Stimulated activated naive B cell treated with anti-CD40 and anti-IgM and Interleukin-4, amounts not matched to agents 10 μg/mL and 1 μg/mL and 100 μg/mL, for 72 hours (primary cell): ENCODE data around the gene FOXC1.
A peak's percentile ranks its signal among the peaks of the same experiment; 100 is the strongest.

Experiments
- ATAC-seq, 2 donors: fragments of 150-1000 bp; cut with Tn5 transposase; replicated peaks; 2 replicates each; pipeline ENCODE4 v1.10.0; 2021; ENCODE audit warnings: moderate library complexity in 1 of 2
- DNase-seq: peaks from one replicate; pipeline ENCODE4 v3.0.0; 2021
- H3K27ac Mint-ChIP-seq: one replicate; pipeline ENCODE4 v1.8.0; 2022; ENCODE audit warnings: mild to moderate bottlenecking, mixed read lengths
- H3K27me3 Mint-ChIP-seq, 2 donors: one replicate each; pipeline ENCODE4 v1.8.0; 2022; ENCODE audit warnings: mixed read lengths in 2 of 2
- H3K36me3 Mint-ChIP-seq, 2 donors: one replicate each; pipeline ENCODE4 v1.8.0; 2022; ENCODE audit warnings: mixed read lengths in 2 of 2, mild to moderate bottlenecking in 1 of 2
- H3K4me1 Mint-ChIP-seq, 2 donors: one replicate each; pipeline ENCODE4 v1.8.0; 2022; ENCODE audit warnings: mixed read lengths in 2 of 2, mild to moderate bottlenecking in 1 of 2
- H3K4me3 Mint-ChIP-seq, 2 donors: one replicate each; pipeline ENCODE4 v1.8.0; 2022; ENCODE audit warnings: mild to moderate bottlenecking in 2 of 2, mixed read lengths in 2 of 2, moderate library complexity in 1 of 2
- H3K9me3 Mint-ChIP-seq, 2 donors: one replicate each; pipeline ENCODE4 v1.8.0; 2022; ENCODE audit warnings: mixed read lengths in 2 of 2, mild to moderate bottlenecking in 1 of 2

FOXC1 gene

GRCh38 chr6:1609648-1610496 lies at the start of gene FOXC1:
Gene FOXC1 (plus strand): TSS chr6:1609915. CDS start chr6:1610446, 531 bp downstream.
- ATAC-seq, result peak; percentile 54 to 67
- peak within 1 kb of the TSS; percentile 90 for H3K27ac Mint-ChIP-seq
- H3K9me3 Mint-ChIP-seq, result no peaks in the 10 kb centered on the region
- H3K36me3 Mint-ChIP-seq, result peaks cover 2 to 5% of the 10 kb centered on the region in 2 donors
- no peak for DNase-seq
- H3K4me1 Mint-ChIP-seq, result peaks cover 37 to 50% of the 10 kb centered on the region in 2 donors
- H3K4me3 Mint-ChIP-seq, result peak within 1 kb of the TSS; percentile 82 to 83
- H3K27me3 Mint-ChIP-seq, result peaks cover 47 to 52% of the 10 kb centered on the region in 2 donors

GRCh38 chr6:1560281-1561058 lies 49.2 kb upstream of the FOXC1 start:
- Mint-ChIP-seq H3K27ac (no peak overlapping the region), H3K4me3 (no peak overlapping the region), H3K9me3 (no peaks in the 10 kb centered on the region), H3K36me3 (no peaks in the 10 kb centered on the region), H3K4me1 (no peaks in the 10 kb centered on the region), H3K27me3 (peaks cover 28 to 48% of the 10 kb centered on the region in 2 donors)
- ATAC-seq, result no peak
- DNase-seq, result no peak

- no peak overlapping the region for H3K27ac Mint-ChIP-seq
- no peak for ATAC-seq
- no peaks in the 10 kb centered on the region for H3K9me3 Mint-ChIP-seq
- H3K4me3 Mint-ChIP-seq, result no peak overlapping the region
- no peak for DNase-seq
- no peaks in the 10 kb centered on the region for H3K36me3 Mint-ChIP-seq
- peaks cover 27 to 43% of the 10 kb centered on the region in 2 donors for H3K27me3 Mint-ChIP-seq
- no peaks in the 10 kb centered on the region for H3K4me1 Mint-ChIP-seq
Measured at GRCh38 chr6:1561355-1561754, 48.4 kb upstream of the FOXC1 start.

- no peaks in the 10 kb centered on the region for H3K4me1 Mint-ChIP-seq
- H3K9me3 Mint-ChIP-seq, result no peaks in the 10 kb centered on the region
- H3K27me3 Mint-ChIP-seq, result peaks cover 21 to 34% of the 10 kb centered on the region in 2 donors
- no peak for DNase-seq
- no peaks in the 10 kb centered on the region for H3K36me3 Mint-ChIP-seq
- H3K4me3 Mint-ChIP-seq, result no peak overlapping the region
- ATAC-seq, result no peak
- H3K27ac Mint-ChIP-seq, result no peak overlapping the region
Measured at GRCh38 chr6:1562171-1562955, 47.4 kb upstream of the FOXC1 start.

GRCh38 chr6:1569377-1569776 lies 40.3 kb upstream of the FOXC1 start:
- DNase-seq, result no peak
- Mint-ChIP-seq H3K36me3 (peaks cover 0 to 4% of the 10 kb centered on the region in 2 donors), H3K4me1 (no peaks in the 10 kb centered on the region), H3K27ac (no peak overlapping the region), H3K27me3 (peaks cover 11 to 36% of the 10 kb centered on the region in 2 donors), H3K9me3 (peaks cover 14 to 28% of the 10 kb centered on the region in 2 donors), H3K4me3 (no peak overlapping the region)
- no peak for ATAC-seq

- peaks cover 21 to 36% of the 10 kb centered on the region in 2 donors for H3K27me3 Mint-ChIP-seq
- peaks cover 0 to 4% of the 10 kb centered on the region in 2 donors for H3K36me3 Mint-ChIP-seq
- DNase-seq (no peak), ATAC-seq (no peak)
- no peak overlapping the region for H3K27ac Mint-ChIP-seq
- peaks cover 14 to 28% of the 10 kb centered on the region in 2 donors for H3K9me3 Mint-ChIP-seq
- H3K4me1 Mint-ChIP-seq, result no peaks in the 10 kb centered on the region
- no peak overlapping the region for H3K4me3 Mint-ChIP-seq
Measured at GRCh38 chr6:1570848-1571247, 38.9 kb upstream of the FOXC1 start.

GRCh38 chr6:1572892-1573291 lies 36.8 kb upstream of the FOXC1 start:
- peaks cover 21 to 43% of the 10 kb centered on the region in 2 donors for H3K27me3 Mint-ChIP-seq
- H3K4me1 Mint-ChIP-seq, result no peaks in the 10 kb centered on the region
- H3K27ac Mint-ChIP-seq, result no peak overlapping the region
- DNase-seq (no peak), ATAC-seq (no peak)
- no peak overlapping the region for H3K4me3 Mint-ChIP-seq
- peaks cover 0 to 4% of the 10 kb centered on the region in 2 donors for H3K36me3 Mint-ChIP-seq
- peaks cover 14 to 28% of the 10 kb centered on the region in 2 donors for H3K9me3 Mint-ChIP-seq

- Mint-ChIP-seq H3K9me3 (peaks cover 14 to 21% of the 10 kb centered on the region in 2 donors), H3K27ac (no peak overlapping the region), H3K4me1 (no peaks in the 10 kb centered on the region), H3K36me3 (peaks cover 0 to 4% of the 10 kb centered on the region in 2 donors), H3K4me3 (no peak overlapping the region), H3K27me3 (peaks cover 21 to 39% of the 10 kb centered on the region in 2 donors)
- ATAC-seq, result no peak
- no peak for DNase-seq
Measured at GRCh38 chr6:1574083-1574761, 35.5 kb upstream of the FOXC1 start.

- Mint-ChIP-seq H3K9me3 (peaks cover 14 to 21% of the 10 kb centered on the region in 2 donors), H3K27me3 (peaks cover 21 to 44% of the 10 kb centered on the region in 2 donors)
- no peak for DNase-seq
Measured at GRCh38 chr6:1574890-1575209, 34.9 kb upstream of the FOXC1 start.

GRCh38 chr6:1575210-1576041 lies 34.3 kb upstream of the FOXC1 start:
- Mint-ChIP-seq H3K4me3 (no peak overlapping the region), H3K4me1 (no peaks in the 10 kb centered on the region), H3K27me3 (peaks cover 21 to 50% of the 10 kb centered on the region in 2 donors), H3K36me3 (peaks cover 0 to 4% of the 10 kb centered on the region in 2 donors), H3K9me3 (peaks cover 14 to 17% of the 10 kb centered on the region in 2 donors), H3K27ac (no peak overlapping the region)
- DNase-seq (no peak), ATAC-seq (no peak)

More at GRCh38 chr6:1574890-1575209, 34.9 kb upstream of the FOXC1 start:
- Mint-ChIP-seq H3K27ac (no peak overlapping the region), H3K4me3 (no peak overlapping the region), H3K4me1 (no peaks in the 10 kb centered on the region), H3K36me3 (peaks cover 0 to 4% of the 10 kb centered on the region in 2 donors)
- ATAC-seq, result no peak

GRCh38 chr6:1576166-1576565 lies 33.5 kb upstream of the FOXC1 start:
- Mint-ChIP-seq H3K27me3 (peaks cover 21 to 50% of the 10 kb centered on the region in 2 donors), H3K36me3 (peaks cover 0 to 1% of the 10 kb centered on the region in 2 donors)

GRCh38 chr6:1576711-1577110 lies 33.0 kb upstream of the FOXC1 start:
- Mint-ChIP-seq H3K27ac (no peak overlapping the region), H3K27me3 (peaks cover 21 to 50% of the 10 kb centered on the region in 2 donors), H3K4me1 (no peaks in the 10 kb centered on the region), H3K4me3 (no peak overlapping the region), H3K9me3 (peaks cover 4% of the 10 kb centered on the region in 2 donors), H3K36me3 (peaks cover 0 to 1% of the 10 kb centered on the region in 2 donors)
- no peak for ATAC-seq
- DNase-seq, result no peak

More at GRCh38 chr6:1576166-1576565, 33.5 kb upstream of the FOXC1 start:
- Mint-ChIP-seq H3K4me1 (no peaks in the 10 kb centered on the region), H3K4me3 (no peak overlapping the region), H3K9me3 (peaks cover 10% of the 10 kb centered on the region in 2 donors), H3K27ac (no peak overlapping the region)
- ATAC-seq (no peak), DNase-seq (no peak)

- Mint-ChIP-seq H3K27ac (no peak overlapping the region), H3K27me3 (peaks cover 21 to 45% of the 10 kb centered on the region in 2 donors), H3K9me3 (no peaks in the 10 kb centered on the region), H3K4me1 (no peaks in the 10 kb centered on the region), H3K36me3 (peaks cover 0 to 1% of the 10 kb centered on the region in 2 donors), H3K4me3 (no peak overlapping the region)
- ATAC-seq (no peak), DNase-seq (no peak)
Measured at GRCh38 chr6:1577146-1577680, 32.5 kb upstream of the FOXC1 start.
